ENCODE data around the gene UNKL. TPM values are rescaled to one million over a fixed set of nuclear protein-coding genes. Genes with fewer than 3 reads are reported as not detected.
A peak's percentile ranks its signal among the peaks of the same experiment; 100 is the strongest.

UNKL gene
- total and polyA plus RNA-seq, 7 donors: 17.3 to 58.7 (median 32.6) TPM

DNA sequence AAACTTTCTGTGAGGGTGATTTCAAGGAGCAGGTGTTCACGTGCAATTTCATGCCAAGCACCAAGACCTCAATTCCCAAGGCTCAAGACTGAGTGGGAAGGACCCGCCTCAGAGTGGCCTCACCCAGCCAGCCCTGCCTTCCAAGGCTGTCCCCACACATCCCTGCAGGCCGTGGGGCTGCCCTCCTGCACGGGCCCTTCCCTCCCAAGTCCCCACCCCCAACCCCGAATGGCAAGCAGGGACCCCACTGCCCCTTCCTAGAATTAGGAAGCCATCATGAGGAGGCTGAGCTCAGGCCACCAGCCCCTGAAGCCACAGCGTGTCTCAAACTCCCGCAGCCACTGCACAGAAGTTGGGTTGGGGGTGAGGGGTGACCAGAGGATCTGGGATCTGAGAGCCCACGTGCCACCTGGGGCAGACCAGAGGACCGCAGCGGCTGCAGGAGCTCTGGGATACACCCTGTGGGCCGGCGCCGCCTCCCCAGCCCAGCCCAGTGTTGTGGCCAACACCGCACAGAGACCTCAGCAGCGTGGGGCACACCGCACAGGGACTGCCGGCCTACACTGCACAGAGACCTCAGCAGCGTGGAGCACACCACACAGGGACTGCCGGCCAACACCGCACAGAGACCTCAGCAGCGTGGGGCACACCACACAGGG is 42.1 kb downstream of the UNKL start:
- H3K4me1 ChIP-seq: no peaks in the 10 kb centered on the region
- no peak overlapping the region for H3K27ac ChIP-seq
- 87 to 92% (median 88%) methylated on average over 16 to 17 of the region's 21 CpGs for WGBS, 3 donors
- no peak for ATAC-seq
- no peak for DNase-seq
- TF ChIP-seq, protein P1, sequence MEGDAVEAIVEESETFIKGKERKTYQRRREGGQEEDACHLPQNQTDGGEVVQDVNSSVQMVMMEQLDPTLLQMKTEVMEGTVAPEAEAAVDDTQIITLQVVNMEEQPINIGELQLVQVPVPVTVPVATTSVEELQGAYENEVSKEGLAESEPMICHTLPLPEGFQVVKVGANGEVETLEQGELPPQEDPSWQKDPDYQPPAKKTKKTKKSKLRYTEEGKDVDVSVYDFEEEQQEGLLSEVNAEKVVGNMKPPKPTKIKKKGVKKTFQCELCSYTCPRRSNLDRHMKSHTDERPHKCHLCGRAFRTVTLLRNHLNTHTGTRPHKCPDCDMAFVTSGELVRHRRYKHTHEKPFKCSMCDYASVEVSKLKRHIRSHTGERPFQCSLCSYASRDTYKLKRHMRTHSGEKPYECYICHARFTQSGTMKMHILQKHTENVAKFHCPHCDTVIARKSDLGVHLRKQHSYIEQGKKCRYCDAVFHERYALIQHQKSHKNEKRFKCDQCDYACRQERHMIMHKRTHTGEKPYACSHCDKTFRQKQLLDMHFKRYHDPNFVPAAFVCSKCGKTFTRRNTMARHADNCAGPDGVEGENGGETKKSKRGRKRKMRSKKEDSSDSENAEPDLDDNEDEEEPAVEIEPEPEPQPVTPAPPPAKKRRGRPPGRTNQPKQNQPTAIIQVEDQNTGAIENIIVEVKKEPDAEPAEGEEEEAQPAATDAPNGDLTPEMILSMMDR (IDR thresholded peaks at IDR 0.05): no peak
- intact Hi-C loops (cut with DNase I): no loop called here
- H3K9me3 ChIP-seq: no peaks in the 10 kb centered on the region
- H3K27me3 ChIP-seq (ENCODE audit: insufficient read depth in 3 of 3, low read length in 2 of 3): no peaks in the 10 kb centered on the region
- H3K36me3 ChIP-seq (ENCODE audit: insufficient read depth in 1 of 2, low read depth in 1 of 2): peaks cover 0 to 40% of the 10 kb centered on the region in 2 donors
- H3K4me3 ChIP-seq: no peak overlapping the region

DNA sequence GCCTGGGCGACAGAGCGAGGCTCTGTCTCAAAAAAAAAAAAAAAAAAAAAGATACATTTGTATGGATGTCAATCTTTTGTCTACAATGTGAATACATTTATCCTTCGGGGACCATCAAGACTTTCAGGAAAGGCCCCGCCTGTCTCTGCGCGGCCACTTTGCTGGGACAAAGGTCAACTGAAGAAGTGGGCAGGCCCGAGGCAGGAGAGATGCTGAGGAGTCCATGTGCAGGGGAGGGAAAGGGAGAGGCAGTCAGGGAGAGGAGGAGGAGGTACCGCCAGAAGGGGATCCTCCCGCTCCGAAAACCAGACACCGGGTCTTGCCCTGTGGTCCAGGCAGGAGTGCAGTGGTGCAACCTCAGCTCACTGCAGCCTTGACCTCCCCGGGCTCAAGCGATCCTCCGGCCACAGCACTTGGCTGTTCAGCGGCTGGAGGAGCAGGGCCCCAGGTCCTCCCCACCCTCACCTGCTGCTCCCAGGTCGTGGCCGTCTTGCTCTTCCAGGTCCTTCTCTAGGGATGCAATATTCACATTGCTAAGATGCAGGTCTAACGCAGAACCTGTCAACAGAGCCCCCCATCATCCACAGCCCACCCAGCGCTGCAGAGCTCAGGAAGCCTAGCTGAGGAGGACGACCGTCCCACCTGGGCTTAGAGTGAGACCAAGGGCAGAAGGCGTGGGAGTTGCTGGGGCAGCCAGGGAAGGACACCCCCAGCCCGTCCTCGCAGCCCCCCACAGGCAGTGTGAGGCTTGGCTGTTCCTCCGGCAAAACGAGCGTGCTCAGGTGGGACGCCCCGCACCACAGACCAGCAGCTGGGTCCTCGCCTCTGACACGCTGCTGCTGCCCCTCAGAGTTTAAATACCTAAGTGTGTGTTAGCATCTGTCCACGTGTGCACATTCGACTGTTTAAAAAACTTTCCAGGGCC is 43.2 kb downstream of the UNKL start:
- intact Hi-C loops (cut with DNase I): no loop called here
- TF ChIP-seq, protein P1 (IDR thresholded peaks at IDR 0.05): no peak
- Histone ChIP-seq H3K4me3 (no peak overlapping the region), H3K27ac (no peak overlapping the region), H3K9me3 (no peaks in the 10 kb centered on the region), H3K36me3 (ENCODE audit: insufficient read depth in 1 of 2, low read depth in 1 of 2) (peaks cover 0 to 48% of the 10 kb centered on the region in 2 donors), H3K27me3 (ENCODE audit: insufficient read depth in 3 of 3, low read length in 2 of 3) (no peaks in the 10 kb centered on the region), H3K4me1 (no peaks in the 10 kb centered on the region)
- WGBS, 3 donors: 89 to 92% (median 90%) methylated on average over 30 to 33 of the region's 33 CpGs
- ATAC-seq (no peak), DNase-seq (no peak)

DNA sequence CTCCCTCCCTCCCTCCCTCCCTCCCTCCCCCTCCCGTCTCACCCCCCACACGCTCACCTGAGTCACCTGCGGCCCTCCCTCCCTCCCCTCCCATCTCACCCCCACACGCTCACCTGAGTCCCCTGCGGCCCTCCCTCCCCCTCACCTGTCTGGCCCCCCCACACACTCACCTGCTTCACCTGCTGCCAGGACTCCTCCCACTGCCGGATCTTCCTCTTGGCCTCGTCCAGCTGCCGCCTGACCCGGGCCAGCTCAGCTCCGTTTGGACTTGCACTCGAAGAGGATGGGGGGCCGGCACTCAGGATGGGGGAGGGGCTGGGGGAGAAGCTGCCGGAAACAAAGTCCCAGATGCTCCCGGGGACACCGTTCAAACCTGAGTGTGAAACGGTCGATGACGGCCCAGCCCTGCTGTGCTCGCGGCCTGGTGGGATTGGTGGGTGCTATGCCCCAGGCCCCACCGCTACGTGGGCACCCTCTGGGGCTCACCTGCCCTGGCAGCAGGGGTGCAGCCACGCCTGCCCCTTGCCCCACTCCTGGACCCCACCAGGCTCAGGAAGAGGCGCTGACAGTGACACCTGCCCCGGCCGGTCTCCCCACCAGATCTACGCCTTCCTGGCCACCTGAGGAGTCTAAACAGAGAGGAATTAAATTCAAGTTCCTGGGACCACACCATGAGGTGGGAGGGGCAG is 46.9 kb downstream of the UNKL start:
- ATAC-seq (no peak), DNase-seq (no peak)
- TF ChIP-seq, protein P1 (IDR thresholded peaks at IDR 0.05): no peak
- intact Hi-C loops (cut with DNase I): no loop called here
- 80 to 86% (median 82%) methylated on average over 22 to 27 of the region's 27 CpGs for WGBS, 3 donors
- Histone ChIP-seq H3K4me1 (no peaks in the 10 kb centered on the region), H3K4me3 (no peak overlapping the region), H3K9me3 (no peaks in the 10 kb centered on the region), H3K36me3 (ENCODE audit: insufficient read depth in 1 of 2, low read depth in 1 of 2) (peaks cover 5 to 72% of the 10 kb centered on the region in 2 donors), H3K27me3 (ENCODE audit: insufficient read depth in 3 of 3, low read length in 2 of 3) (no peaks in the 10 kb centered on the region), H3K27ac (no peak overlapping the region)

DNA sequence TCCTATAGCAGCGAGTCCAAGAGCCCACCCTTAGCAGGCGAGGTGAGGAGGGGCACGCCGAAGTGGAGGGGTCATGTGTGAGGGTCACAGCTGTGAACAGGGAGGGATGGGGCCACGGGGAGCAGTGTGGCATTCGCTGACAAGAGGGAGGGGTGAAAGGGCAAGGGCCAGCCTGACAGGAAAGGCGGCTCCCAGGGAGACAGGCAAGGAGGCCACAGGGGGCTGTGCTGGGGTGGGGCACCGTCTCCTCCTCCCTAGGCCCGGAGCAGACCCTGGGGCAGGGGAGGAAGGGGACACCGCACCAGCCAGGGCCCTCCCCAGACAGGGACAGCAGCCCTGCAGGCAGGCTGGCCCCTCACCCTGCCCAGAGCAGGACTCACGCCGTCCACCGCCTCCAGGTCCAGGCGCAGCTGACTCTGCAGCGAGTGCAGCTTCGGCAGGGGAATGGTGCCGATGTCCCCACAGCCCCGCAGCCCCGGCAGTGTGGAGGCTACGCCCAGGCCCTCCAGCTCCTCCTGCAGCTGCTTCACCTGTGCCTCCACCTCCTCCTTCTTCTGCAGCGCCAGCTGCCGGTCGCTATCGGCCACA is 47.7 kb downstream of the UNKL start:
- H3K27me3 ChIP-seq (ENCODE audit: insufficient read depth in 3 of 3, low read length in 2 of 3): no peaks in the 10 kb centered on the region
- no peaks in the 10 kb centered on the region for H3K4me1 ChIP-seq
- H3K36me3 ChIP-seq (ENCODE audit: insufficient read depth in 1 of 2, low read depth in 1 of 2): peaks cover 6 to 81% of the 10 kb centered on the region in 2 donors
- DNase-seq (peak in 1 of 2 donors; percentile 48), ATAC-seq (no peak)
- H3K27ac ChIP-seq: no peak overlapping the region
- TF ChIP-seq, protein P1 (IDR thresholded peaks at IDR 0.05): no peak
- H3K4me3 ChIP-seq: no peak overlapping the region
- intact Hi-C loops (cut with DNase I): no loop called here
- no peaks in the 10 kb centered on the region for H3K9me3 ChIP-seq
- 83 to 85% (median 85%) methylated on average over 15 to 24 of the region's 24 CpGs for WGBS, 3 donors

Data from psoas muscle (tissue), 8 donors.